NT2/D1 (cell line): ENCODE measurements around the gene MYO1A.

Experiments used
- DNase-seq: peaks from one replicate; pipeline ENCODE4 v3.0.0-alpha.2; 2011; ENCODE audit warnings: low read depth, low spot score
- H3K27me3 ChIP-seq: 2 replicates; pipeline ENCODE4 v1.6.0; 2011; ENCODE audit warnings: mild to moderate bottlenecking; ENCODE audit not compliant: insufficient read length, insufficient read depth
- H3K36me3 ChIP-seq: 2 replicates; pipeline ENCODE4 v1.6.1; 2011; ENCODE audit warnings: mild to moderate bottlenecking, low read length, mixed read lengths; ENCODE audit not compliant: insufficient read depth, insufficient read length
- H3K4me1 ChIP-seq: 2 replicates; pipeline ENCODE4 v1.5.1; 2011; ENCODE audit not compliant: insufficient read depth, insufficient read length
- H3K4me3 ChIP-seq: 2 replicates; pipeline ENCODE4 v1.5.1; 2011; ENCODE audit warnings: low read depth; ENCODE audit not compliant: insufficient read length
- H3K9ac ChIP-seq: 2 replicates; pipeline ENCODE4 v1.6.0; 2011; ENCODE audit warnings: low read depth; ENCODE audit not compliant: insufficient read length
- H3K9me3 ChIP-seq: 2 replicates; pipeline ENCODE4 v1.5.1; 2011; ENCODE audit warnings: mild to moderate bottlenecking, low read length; ENCODE audit not compliant: insufficient read depth
- SUZ12 ChIP-seq: IDR thresholded peaks from 2 replicates; pipeline ENCODE4 v1.6.1; 2011; ENCODE audit not compliant: insufficient read length, insufficient read depth; ENCODE audit errors: extremely low read depth
- YY1 ChIP-seq: IDR thresholded peaks from 2 replicates; pipeline ENCODE4 v1.6.1; 2011; ENCODE audit not compliant: insufficient read length, insufficient read depth
- ZNF274 ChIP-seq: IDR thresholded peaks from 2 replicates; pipeline ENCODE4 v1.6.1; 2011; ENCODE audit warnings: mild to moderate bottlenecking, low read depth, low read length

Gene MYO1A

GRCh38 chr12:57000393-57000792, 49.5 kb downstream of the MYO1A start:
- H3K9ac ChIP-seq = no peak overlapping the region
- no peaks in the 10 kb centered on the region for H3K27me3 ChIP-seq
- peaks cover 76% of the 10 kb centered on the region for H3K36me3 ChIP-seq
- TF ChIP-seq SUZ12 = no peak
- no peak for TF ChIP-seq YY1
- no peak for TF ChIP-seq ZNF274
- no peak overlapping the region for H3K4me3 ChIP-seq
- no peak for DNase-seq
- no peaks in the 10 kb centered on the region for H3K4me1 ChIP-seq
- H3K9me3 ChIP-seq = no peaks in the 10 kb centered on the region

GRCh38 chr12:56999456-56999855, 50.5 kb downstream of the MYO1A start:
- no peak for DNase-seq
- TF ChIP-seq SUZ12 (no peak), ZNF274 (no peak), YY1 (no peak)
- H3K27me3 ChIP-seq = no peaks in the 10 kb centered on the region
- peaks cover 75% of the 10 kb centered on the region for H3K36me3 ChIP-seq
- H3K9ac ChIP-seq = no peak overlapping the region
- no peak overlapping the region for H3K4me3 ChIP-seq
- no peaks in the 10 kb centered on the region for H3K4me1 ChIP-seq
- H3K9me3 ChIP-seq = no peaks in the 10 kb centered on the region

- Histone ChIP-seq H3K36me3 (peaks cover 70% of the 10 kb centered on the region), H3K9ac (no peak overlapping the region)
- no peak for TF ChIP-seq ZNF274
- no peak for TF ChIP-seq YY1
- TF ChIP-seq SUZ12 = no peak
Measured at GRCh38 chr12:56998981-56999380, 50.9 kb downstream of the MYO1A start.

GRCh38 chr12:56998316-56998715, 51.6 kb downstream of the MYO1A start:
- Histone ChIP-seq H3K36me3 (peaks cover 63% of the 10 kb centered on the region), H3K4me1 (no peaks in the 10 kb centered on the region), H3K9me3 (no peaks in the 10 kb centered on the region), H3K4me3 (no peak overlapping the region), H3K9ac (no peak overlapping the region), H3K27me3 (no peaks in the 10 kb centered on the region)
- DNase-seq = no peak
- TF ChIP-seq SUZ12 (no peak), YY1 (no peak), ZNF274 (no peak)

More at GRCh38 chr12:56998981-56999380, 50.9 kb downstream of the MYO1A start:
- no peaks in the 10 kb centered on the region for H3K4me1 ChIP-seq
- H3K9me3 ChIP-seq = no peaks in the 10 kb centered on the region
- no peak overlapping the region for H3K4me3 ChIP-seq
- H3K27me3 ChIP-seq = no peaks in the 10 kb centered on the region
- DNase-seq = no peak

GRCh38 chr12:56996793-56997545, 53.0 kb downstream of the MYO1A start:
- Histone ChIP-seq H3K4me3 (no peak overlapping the region), H3K9ac (no peak overlapping the region), H3K27me3 (no peaks in the 10 kb centered on the region), H3K36me3 (peaks cover 50% of the 10 kb centered on the region), H3K4me1 (no peaks in the 10 kb centered on the region), H3K9me3 (no peaks in the 10 kb centered on the region)
- TF ChIP-seq ZNF274 (no peak), YY1 (no peak), SUZ12 (no peak)
- DNase-seq = no peak

GRCh38 chr12:56995930-56996496, 53.9 kb downstream of the MYO1A start:
- H3K36me3 ChIP-seq = peaks cover 40% of the 10 kb centered on the region
- no peak overlapping the region for H3K9ac ChIP-seq
- H3K4me3 ChIP-seq = no peak overlapping the region
- no peak for DNase-seq
- TF ChIP-seq ZNF274 = no peak
- TF ChIP-seq SUZ12 = no peak
- no peak for TF ChIP-seq YY1
- H3K27me3 ChIP-seq = no peaks in the 10 kb centered on the region
- no peaks in the 10 kb centered on the region for H3K4me1 ChIP-seq
- H3K9me3 ChIP-seq = no peaks in the 10 kb centered on the region

GRCh38 chr12:56995201-56995929, 54.6 kb downstream of the MYO1A start:
- TF ChIP-seq ZNF274 (no peak), YY1 (no peak), SUZ12 (no peak)
- DNase-seq = no peak
- no peaks in the 10 kb centered on the region for H3K27me3 ChIP-seq

More at GRCh38 chr12:56995201-56995929, 54.6 kb downstream of the MYO1A start:
- H3K4me3 ChIP-seq = no peak overlapping the region
- H3K36me3 ChIP-seq = peaks cover 34% of the 10 kb centered on the region
- H3K4me1 ChIP-seq = no peaks in the 10 kb centered on the region
- no peaks in the 10 kb centered on the region for H3K9me3 ChIP-seq
- H3K9ac ChIP-seq = no peak overlapping the region
